ENCODE measurements around the gene GRIN2C. TPM values are rescaled to one million over a fixed set of nuclear protein-coding genes. Genes with fewer than 3 reads are reported as not detected.

GRIN2C gene
- total RNA-seq, 2 experiments from 2014 or later: not detected

GRCh38 chr17:74831444-74832146 lies 28.1 kb downstream of the GRIN2C start:
- Histone ChIP-seq H3K4me3 (ENCODE audit: low read length) (no peak overlapping the region), H3K27me3 (ENCODE audit: control insufficient read depth in 1 of 2, insufficient read depth in 2 of 2, low read length in 2 of 2) (no peaks in the 10 kb centered on the region), H3K36me3 (ENCODE audit: insufficient read depth, low read length) (peaks cover 29% of the 10 kb centered on the region), H3K9me3 (ENCODE audit: control insufficient read depth in 1 of 2, insufficient read depth in 1 of 2, low read length in 2 of 2) (no peaks in the 10 kb centered on the region), H3K4me1 (ENCODE audit: insufficient read depth, low read length) (peaks cover 2% of the 10 kb centered on the region), H3K27ac (ENCODE audit: low read depth in 1 of 2, low read length in 2 of 2) (no peak overlapping the region)
- no peak overlapping the region for H3K4me3 Mint-ChIP-seq
- ChIA-PET POLR2A (no interaction called here), CTCF (interaction anchor here (0.5 kb wide), 1 partner anchor 118 kb away, joined by 3 read pairs; no protein-coding TSS in a partner anchor)
- intact Hi-C loops (cut with DNase I, micrococcal nuclease): no loop called here
- TF ChIP-seq CTCF (IDR thresholded peaks at IDR 0.05): no peak
- no peaks in the 10 kb centered on the region for H3K4me1 Mint-ChIP-seq (ENCODE audit: low read depth)
- H3K27me3 Mint-ChIP-seq: no peaks in the 10 kb centered on the region
- H3K36me3 Mint-ChIP-seq (ENCODE audit: low read depth): peaks cover 25% of the 10 kb centered on the region
- ATAC-seq (ENCODE audit: poor library complexity) (no peak), DNase-seq (no peak)
- H3K9me3 Mint-ChIP-seq: no peaks in the 10 kb centered on the region
- H3K27ac Mint-ChIP-seq: no peak overlapping the region

- Histone ChIP-seq H3K9me3 (ENCODE audit: control insufficient read depth in 1 of 2, insufficient read depth in 1 of 2, low read length in 2 of 2) (no peaks in the 10 kb centered on the region), H3K27ac (ENCODE audit: low read depth in 1 of 2, low read length in 2 of 2) (no peak overlapping the region), H3K4me3 (ENCODE audit: low read length) (no peak overlapping the region), H3K27me3 (ENCODE audit: control insufficient read depth in 1 of 2, insufficient read depth in 2 of 2, low read length in 2 of 2) (no peaks in the 10 kb centered on the region), H3K4me1 (ENCODE audit: insufficient read depth, low read length) (peaks cover 2% of the 10 kb centered on the region), H3K36me3 (ENCODE audit: insufficient read depth, low read length) (peaks cover 30% of the 10 kb centered on the region)
- DNase-seq: no peak
- H3K27me3 Mint-ChIP-seq: no peaks in the 10 kb centered on the region
- ChIA-PET CTCF (interaction anchor here (0.5 kb wide), 1 partner anchor 117 kb away, joined by 3 read pairs; no protein-coding TSS in a partner anchor), POLR2A (no interaction called here)
- ATAC-seq (ENCODE audit: poor library complexity): no peak
- H3K4me3 Mint-ChIP-seq: no peak overlapping the region
- intact Hi-C loops (cut with DNase I, micrococcal nuclease): no loop called here
- H3K36me3 Mint-ChIP-seq (ENCODE audit: low read depth): peaks cover 23% of the 10 kb centered on the region
- H3K4me1 Mint-ChIP-seq (ENCODE audit: low read depth): no peaks in the 10 kb centered on the region
- TF ChIP-seq CTCF (IDR thresholded peaks at IDR 0.05): no peak
- no peaks in the 10 kb centered on the region for H3K9me3 Mint-ChIP-seq
- H3K27ac Mint-ChIP-seq: no peak overlapping the region
These were observed 28.8 kb downstream of the GRIN2C start for GRCh38 chr17:74830861-74831260.

- H3K36me3 Mint-ChIP-seq (ENCODE audit: low read depth): peaks cover 31% of the 10 kb centered on the region
- no peaks in the 10 kb centered on the region for H3K27me3 ChIP-seq (ENCODE audit: control insufficient read depth in 1 of 2, insufficient read depth in 2 of 2, low read length in 2 of 2)
- intact Hi-C loops (cut with DNase I, micrococcal nuclease): no loop called here
- no peaks in the 10 kb centered on the region for H3K4me1 ChIP-seq (ENCODE audit: insufficient read depth, low read length)
- DNase-seq: no peak
- ATAC-seq (ENCODE audit: poor library complexity): no peak
- ChIA-PET CTCF (interaction anchor here (0.7 kb wide), 1 partner anchor 1841 kb away, joined by 3 read pairs; no protein-coding TSS in a partner anchor), POLR2A (no interaction called here)
- no peak for TF ChIP-seq CTCF (IDR thresholded peaks at IDR 0.05)
- H3K27me3 Mint-ChIP-seq: no peaks in the 10 kb centered on the region
- H3K9me3 ChIP-seq (ENCODE audit: control insufficient read depth in 1 of 2, insufficient read depth in 1 of 2, low read length in 2 of 2): no peaks in the 10 kb centered on the region
- H3K4me3 Mint-ChIP-seq: no peak overlapping the region
- no peak overlapping the region for H3K4me3 ChIP-seq (ENCODE audit: low read length)
- H3K27ac Mint-ChIP-seq: no peak overlapping the region
- no peaks in the 10 kb centered on the region for H3K4me1 Mint-ChIP-seq (ENCODE audit: low read depth)
- H3K27ac ChIP-seq (ENCODE audit: low read depth in 1 of 2, low read length in 2 of 2): no peak overlapping the region
- peaks cover 42% of the 10 kb centered on the region for H3K36me3 ChIP-seq (ENCODE audit: insufficient read depth, low read length)
- H3K9me3 Mint-ChIP-seq: no peaks in the 10 kb centered on the region
These were observed 31.9 kb downstream of the GRIN2C start for GRCh38 chr17:74827800-74828199.
